Hepatocyte (in vitro differentiated cells): ENCODE results near the gene CACNG4.

ENCODE experiments used
- EZH2 ChIP-seq: fragments of 200-600 bp; sonication (generic); IDR thresholded peaks from 2 replicates; pipeline ENCODE4 v1.6.1; 2016; ENCODE audit warnings: antibody characterized with exemption, mild to moderate bottlenecking, borderline replicate concordance
- EZH2phosphoT487 ChIP-seq: fragments of 200-600 bp; sonication (generic); IDR thresholded peaks from one replicate; pipeline ENCODE4 v1.6.1; 2018; ENCODE audit warnings: antibody characterized with exemption, mild to moderate bottlenecking, low read depth, moderate library complexity; ENCODE audit not compliant: unreplicated experiment, severe bottlenecking
- TF ChIP-seq, protein P1 (sequence below): fragments of 200-600 bp; sonication (generic); IDR thresholded peaks from 2 replicates; pipeline ENCODE4 v1.5.1; 2016; ENCODE audit warnings: antibody characterized with exemption, mild to moderate bottlenecking; ENCODE audit not compliant: poor library complexity

DNA sequence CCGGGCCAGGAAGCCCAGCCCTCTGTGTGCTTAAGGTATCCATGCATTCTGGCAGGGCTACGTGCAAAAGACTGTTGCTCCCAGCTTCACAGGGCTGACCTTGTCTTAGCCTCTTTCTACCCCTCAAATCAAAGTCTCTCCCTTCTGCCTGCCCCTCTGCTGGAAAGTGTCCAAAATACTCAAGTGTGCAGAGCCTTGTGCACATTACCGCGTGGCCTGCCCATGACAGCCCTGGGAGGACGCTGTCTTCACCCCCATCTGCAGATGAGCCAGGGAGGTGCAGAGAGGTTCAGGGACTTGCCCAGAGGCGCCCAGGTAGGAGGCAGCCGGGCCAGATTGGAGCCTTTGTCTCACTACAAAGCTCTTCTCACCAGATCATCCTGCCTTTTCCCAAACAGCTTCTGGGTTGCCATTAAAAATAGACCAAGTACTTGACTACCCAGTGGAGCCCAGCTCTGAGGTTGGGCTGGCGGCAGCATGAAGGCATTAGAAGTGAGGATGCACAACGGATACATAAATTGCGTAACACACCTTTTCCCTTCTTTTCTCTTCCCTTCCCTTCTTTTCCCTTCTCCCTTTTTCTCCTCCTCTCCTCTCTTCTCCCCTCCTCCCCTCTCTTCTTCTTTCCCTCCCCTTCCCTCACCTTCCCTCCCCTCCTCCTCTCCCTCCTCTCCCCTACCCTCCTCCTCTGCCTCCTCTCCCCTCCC lies 3.5 kb downstream of the CACNG4 start:
- TF ChIP-seq, protein P1, sequence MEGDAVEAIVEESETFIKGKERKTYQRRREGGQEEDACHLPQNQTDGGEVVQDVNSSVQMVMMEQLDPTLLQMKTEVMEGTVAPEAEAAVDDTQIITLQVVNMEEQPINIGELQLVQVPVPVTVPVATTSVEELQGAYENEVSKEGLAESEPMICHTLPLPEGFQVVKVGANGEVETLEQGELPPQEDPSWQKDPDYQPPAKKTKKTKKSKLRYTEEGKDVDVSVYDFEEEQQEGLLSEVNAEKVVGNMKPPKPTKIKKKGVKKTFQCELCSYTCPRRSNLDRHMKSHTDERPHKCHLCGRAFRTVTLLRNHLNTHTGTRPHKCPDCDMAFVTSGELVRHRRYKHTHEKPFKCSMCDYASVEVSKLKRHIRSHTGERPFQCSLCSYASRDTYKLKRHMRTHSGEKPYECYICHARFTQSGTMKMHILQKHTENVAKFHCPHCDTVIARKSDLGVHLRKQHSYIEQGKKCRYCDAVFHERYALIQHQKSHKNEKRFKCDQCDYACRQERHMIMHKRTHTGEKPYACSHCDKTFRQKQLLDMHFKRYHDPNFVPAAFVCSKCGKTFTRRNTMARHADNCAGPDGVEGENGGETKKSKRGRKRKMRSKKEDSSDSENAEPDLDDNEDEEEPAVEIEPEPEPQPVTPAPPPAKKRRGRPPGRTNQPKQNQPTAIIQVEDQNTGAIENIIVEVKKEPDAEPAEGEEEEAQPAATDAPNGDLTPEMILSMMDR, result no peak
- TF ChIP-seq EZH2phosphoT487, result no peak
- TF ChIP-seq EZH2, result no peak
